IPS DF 4.7 (cell line): ENCODE measurements around the gene SH3PXD2A.
"Not testable (repeated sequence)": the region's sequence is repeated elsewhere in the genome, so short reads cannot be mapped to it uniquely, and the experiment has no call there.

Experiments
- DNase-seq: peaks from one replicate; pipeline ENCODE4 v3.0.0-alpha.2; 2013; ENCODE audit warnings: low spot score; ENCODE audit errors: extremely low read depth

SH3PXD2A gene

GRCh38 chr10:103849880-103850571 is 5.3 kb downstream of the SH3PXD2A start:
- DNase-seq: no peak

GRCh38 chr10:103849212-103849877 is 6.0 kb downstream of the SH3PXD2A start:
- no peak for DNase-seq

- no peak for DNase-seq
Observed at GRCh38 chr10:103847909-103848468, 7.4 kb downstream of the SH3PXD2A start.

GRCh38 chr10:103847346-103847745 is 8.0 kb downstream of the SH3PXD2A start:
- DNase-seq: no peak

- no peak for DNase-seq
Observed at GRCh38 chr10:103845972-103846371, 9.4 kb downstream of the SH3PXD2A start.

GRCh38 chr10:103845346-103845745 is 10.0 kb downstream of the SH3PXD2A start:
- DNase-seq: not testable (repeated sequence)

GRCh38 chr10:103843854-103844570 is 11.4 kb downstream of the SH3PXD2A start:
- no peak for DNase-seq

GRCh38 chr10:103843045-103843444 is 12.3 kb downstream of the SH3PXD2A start:
- no peak for DNase-seq

GRCh38 chr10:103842605-103843004 is 12.8 kb downstream of the SH3PXD2A start:
- no peak for DNase-seq

- no peak for DNase-seq
Observed at GRCh38 chr10:103841519-103841918, 13.9 kb downstream of the SH3PXD2A start.

GRCh38 chr10:103840740-103841070 is 14.7 kb downstream of the SH3PXD2A start:
- DNase-seq: no peak

GRCh38 chr10:103839872-103840739 is 15.3 kb downstream of the SH3PXD2A start:
- no peak for DNase-seq

GRCh38 chr10:103839519-103839871 is 15.9 kb downstream of the SH3PXD2A start:
- DNase-seq: no peak

- no peak for DNase-seq
Observed at GRCh38 chr10:103838862-103839518, 16.4 kb downstream of the SH3PXD2A start.

GRCh38 chr10:103838070-103838395 is 17.3 kb downstream of the SH3PXD2A start:
- no peak for DNase-seq

- no peak for DNase-seq
Observed at GRCh38 chr10:103837370-103838069, 17.9 kb downstream of the SH3PXD2A start.

GRCh38 chr10:103836861-103837260 is 18.5 kb downstream of the SH3PXD2A start:
- DNase-seq: no peak

- no peak for DNase-seq
Observed at GRCh38 chr10:103836273-103836672, 19.1 kb downstream of the SH3PXD2A start.

- no peak for DNase-seq
Observed at GRCh38 chr10:103835096-103836050, 20.0 kb downstream of the SH3PXD2A start.
